HCT116 (cell line): ENCODE measurements around the gene KDM5C. TPM values are rescaled to one million over a fixed set of nuclear protein-coding genes. Genes with fewer than 3 reads are reported as not detected.

Experiments used
- ATAC-seq: fragments of 200-7000 bp; cut with Tn5 transposase; 2 replicates; pipeline ENCODE4 v1.9.1; 2020; ENCODE audit warnings: mild to moderate bottlenecking, moderate library complexity
- BruUV-seq: library from RNA; stranded (reverse); fragments of 400-500 nt; replicated peaks from 2 replicates; lab custom pipeline; 2021; lab: Mats Ljungman, UMichigan
- CTCF ChIA-PET: fragments of 300-600 bp; sonication (Branson Sonifier 250); formaldehyde crosslinking; loops from one replicate; lab custom pipeline; 2021; ENCODE audit warnings: antibody characterized with exemption; lab: Charles Lee
- POLR2A ChIA-PET: fragments of 300-600, 350-600 bp; sonication (Branson Sonifier 250); formaldehyde crosslinking; loops from one replicate; lab custom pipeline; 2021; ENCODE audit warnings: antibody characterized with exemption; lab: Charles Lee
- RAD21 ChIA-PET, 2 experiments: fragments of 300-600 bp; sonication (Branson Sonifier 250); formaldehyde crosslinking; loops; one replicate each; lab custom pipeline; 2023; ENCODE audit warnings: low total read pairs in 2 of 2; ENCODE audit not compliant: uncharacterized antibody in 2 of 2, unreplicated experiment in 2 of 2, low non-redundant PET in 1 of 2; lab: Charles Lee
- DNase-seq: peaks from one replicate; pipeline ENCODE4 v3.0.0-alpha.2; 2010; ENCODE audit warnings: low read depth, low spot score
- H2AFZ ChIP-seq: fragments of 200-600 bp; shearing (Covaris generic), sonication (generic); 2 replicates; pipeline ENCODE4 v1.6.1; 2017; ENCODE audit warnings: low read depth, mixed run types, mixed read lengths, antibody characterized with exemption, low read length; ENCODE audit not compliant: poor library complexity, severe bottlenecking
- H3K27ac ChIP-seq: 2 replicates; pipeline ENCODE4 v1.5.1; 2012; ENCODE audit warnings: low read depth, low read length
- H3K27me3 ChIP-seq: fragments of 200-600 bp; sonication (generic); 2 replicates; pipeline ENCODE4 v1.6.1; 2016; ENCODE audit warnings: mixed run types, low read length, mixed read lengths; ENCODE audit not compliant: insufficient read depth
- H3K36me3 ChIP-seq, 2 experiments: fragments of 200-500 bp in 1 of 2; fragments of 200-600 bp in 1 of 2; sonication (Bioruptor generic) in 1 of 2; sonication (generic) in 1 of 2; 2 replicates each; pipeline versions ENCODE4 v1.5.1 to v1.6.1; 2014 to 2016; ENCODE audit warnings: low read length in 2 of 2, inconsistent platforms in 1 of 2, mixed read lengths in 1 of 2, mixed run types in 1 of 2; ENCODE audit not compliant: insufficient read depth in 2 of 2, control insufficient read depth in 1 of 2
- H3K4me1 ChIP-seq, 2 experiments: fragments of 200-600 bp in 1 of 2; sonication (generic) in 1 of 2; 2 replicates each; pipeline versions ENCODE4 v1.5.1 to v1.6.1; 2012 to 2017; ENCODE audit warnings: low read length in 2 of 2, inconsistent platforms in 1 of 2, mild to moderate bottlenecking in 1 of 2, mixed read lengths in 1 of 2, mixed run types in 1 of 2, moderate library complexity in 1 of 2; ENCODE audit not compliant: insufficient read depth in 2 of 2, control insufficient read depth in 1 of 2
- H3K4me2 ChIP-seq: fragments of 200-600 bp; sonication (generic); 2 replicates; pipeline ENCODE4 v1.6.1; 2017; ENCODE audit warnings: mixed run types, low read length, mixed read lengths
- H3K4me3 ChIP-seq, 2 experiments: fragments of 200-600 bp in 1 of 2; sonication (generic) in 1 of 2; replicated peaks in 1 of 2; 2 replicates each; pipeline ENCODE4 v1.5.1; 2011 to 2016; ENCODE audit warnings: low read length in 2 of 2, control low read depth in 1 of 2, low read depth in 1 of 2, mild to moderate bottlenecking in 1 of 2, mixed read lengths in 1 of 2, mixed run types in 1 of 2
- H3K79me2 ChIP-seq: fragments of 200-600 bp; sonication (generic); 2 replicates; pipeline ENCODE4 v1.6.1; 2017; ENCODE audit warnings: mild to moderate bottlenecking, mixed run types, low read length, moderate library complexity, mixed read lengths; ENCODE audit not compliant: insufficient read depth
- H3K9ac ChIP-seq: fragments of 200-600 bp; sonication (generic); 2 replicates; pipeline ENCODE4 v1.6.1; 2016; ENCODE audit warnings: low read length, mixed read lengths
- H3K9me2 ChIP-seq: fragments of 200-600 bp; sonication (generic), shearing (Covaris generic); 2 replicates; pipeline ENCODE4 v1.6.1; 2017; ENCODE audit warnings: mixed run types, mild to moderate bottlenecking, moderate library complexity; ENCODE audit not compliant: insufficient read depth
- H3K9me3 ChIP-seq, 2 experiments: fragments of 200-500 bp in 1 of 2; fragments of 200-600 bp in 1 of 2; sonication (Bioruptor generic) in 1 of 2; sonication (generic) in 1 of 2; 2 replicates each; pipeline ENCODE4 v1.6.1; 2014 to 2017; ENCODE audit warnings: low read length in 2 of 2, mixed read lengths in 2 of 2, inconsistent platforms in 1 of 2, low read depth in 1 of 2, mild to moderate bottlenecking in 1 of 2, mixed run types in 1 of 2, moderate library complexity in 1 of 2; ENCODE audit not compliant: control insufficient read depth in 1 of 2, insufficient read depth in 1 of 2
- H4K20me1 ChIP-seq: fragments of 200-600 bp; sonication (generic), shearing (Covaris generic); 2 replicates; pipeline ENCODE4 v1.6.1; 2017; ENCODE audit warnings: mixed run types, mild to moderate bottlenecking, moderate library complexity; ENCODE audit not compliant: insufficient read depth
- EGR1 ChIP-seq: IDR thresholded peaks from 2 replicates; pipeline ENCODE4 v1.6.1; 2012; ENCODE audit warnings: low read depth
- ELF1 ChIP-seq: IDR thresholded peaks from 2 replicates; pipeline ENCODE4 v1.6.1; 2012; ENCODE audit warnings: low read depth, borderline replicate concordance
- EZH2phosphoT487 ChIP-seq: fragments of 200-600 bp; IDR thresholded peaks from 2 replicates; pipeline ENCODE4 v1.6.1; 2018; ENCODE audit warnings: antibody characterized with exemption, borderline replicate concordance
- FOSL1 ChIP-seq: IDR thresholded peaks from 2 replicates; pipeline ENCODE4 v1.6.1; 2012; ENCODE audit warnings: low read depth
- RAD21 ChIP-seq: IDR thresholded peaks from 2 replicates; pipeline ENCODE4 v1.6.1; 2012; ENCODE audit warnings: low read depth, mild to moderate bottlenecking
- SIN3A ChIP-seq: IDR thresholded peaks from 2 replicates; pipeline ENCODE4 v1.6.1; 2012; ENCODE audit warnings: low read depth
- SP1 ChIP-seq: IDR thresholded peaks from 2 replicates; pipeline ENCODE4 v1.6.1; 2012; ENCODE audit warnings: low read depth
- SRF ChIP-seq: IDR thresholded peaks from 2 replicates; pipeline ENCODE4 v1.6.1; 2012; ENCODE audit warnings: low read depth
- YY1 ChIP-seq: IDR thresholded peaks from 2 replicates; pipeline ENCODE4 v1.6.1; 2011; ENCODE audit warnings: low read length, low read depth, moderate library complexity, mild to moderate bottlenecking; ENCODE audit not compliant: insufficient replicate concordance; ENCODE audit errors: extremely low read depth
- ZFX ChIP-seq: fragments of 450-650 bp; IDR thresholded peaks from 2 replicates; pipeline ENCODE4 v1.6.1; 2017
- intact Hi-C: fragments of 100-400 bp; cut with micrococcal nuclease; formaldehyde crosslinking; loops from 2 replicates; pipeline ENCODE4 v1.10.0; 2022
- total RNA-seq: library from RNA; stranded (reverse); gene quantifications from one replicate; pipeline ENCODE4 v1.2.1, GENCODE V29; 2021; ENCODE audit not compliant: unreplicated experiment
- TF ChIP-seq, protein P1 (sequence below): IDR thresholded peaks from 2 replicates; pipeline ENCODE4 v1.6.1; 2012
- TF ChIP-seq, protein P2 (sequence below): IDR thresholded peaks from 2 replicates; pipeline ENCODE4 v1.6.1; 2012
- TF ChIP-seq, protein P3 (sequence below): IDR thresholded peaks from 2 replicates; pipeline ENCODE4 v1.6.1; 2011; ENCODE audit warnings: mild to moderate bottlenecking, low read length, moderate library complexity; ENCODE audit not compliant: insufficient replicate concordance; ENCODE audit errors: extremely low read depth
- TF ChIP-seq, protein P4 (sequence below): IDR thresholded peaks from 2 replicates; pipeline ENCODE4 v1.6.1; 2012; ENCODE audit warnings: low read depth

The KDM5C gene
- total RNA-seq, 1 experiment from 2014 or later, result 72.9 TPM

DNA sequence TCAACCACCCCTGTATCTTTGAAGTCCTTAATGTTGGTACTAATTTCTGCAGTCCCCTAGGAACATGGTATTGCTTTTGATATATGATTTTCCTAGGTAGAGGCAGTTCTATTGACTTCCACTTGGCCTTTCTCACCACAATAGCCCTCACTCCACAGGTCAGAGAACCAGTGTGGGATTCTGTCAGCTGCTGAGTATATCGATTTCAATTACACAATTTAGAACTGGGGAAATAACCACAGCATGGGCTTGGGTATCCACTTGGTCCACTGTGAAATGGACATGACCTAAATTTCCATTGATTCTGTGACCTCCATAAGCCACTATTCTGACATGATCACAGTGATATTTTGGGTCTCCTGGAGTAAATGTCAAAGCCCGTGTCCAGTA, 68.8 kb downstream of the KDM5C start:
- intact Hi-C loops, result no loop called here
- ChIA-PET CTCF (no interaction called here), RAD21 (no interaction called here), POLR2A (no interaction called here)
- H3K4me3 ChIP-seq, result no peak overlapping the region
- no peaks in the 10 kb centered on the region for H3K36me3 ChIP-seq
- ATAC-seq (no peak), DNase-seq (no peak)
- no peaks in the 10 kb centered on the region for H3K27me3 ChIP-seq
- H3K79me2 ChIP-seq, result no peaks in the 10 kb centered on the region
- TF ChIP-seq, protein P1, sequence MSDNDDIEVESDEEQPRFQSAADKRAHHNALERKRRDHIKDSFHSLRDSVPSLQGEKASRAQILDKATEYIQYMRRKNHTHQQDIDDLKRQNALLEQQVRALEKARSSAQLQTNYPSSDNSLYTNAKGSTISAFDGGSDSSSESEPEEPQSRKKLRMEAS, result no peak
- TF ChIP-seq EGR1 (no peak), ELF1 (no peak), FOSL1 (no peak), SRF (no peak)
- TF ChIP-seq, protein P2, sequence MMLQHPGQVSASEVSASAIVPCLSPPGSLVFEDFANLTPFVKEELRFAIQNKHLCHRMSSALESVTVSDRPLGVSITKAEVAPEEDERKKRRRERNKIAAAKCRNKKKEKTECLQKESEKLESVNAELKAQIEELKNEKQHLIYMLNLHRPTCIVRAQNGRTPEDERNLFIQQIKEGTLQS, result no peak
- H3K27ac ChIP-seq, result no peak overlapping the region
- no peaks in the 10 kb centered on the region for H4K20me1 ChIP-seq
- H2AFZ ChIP-seq, result no peak overlapping the region
- no peak overlapping the region for H3K9ac ChIP-seq
- no peaks in the 10 kb centered on the region for H3K4me1 ChIP-seq
- H3K4me2 ChIP-seq, result no peak overlapping the region
- no peaks in the 10 kb centered on the region for H3K9me3 ChIP-seq
- no TSS peak for BruUV-seq
- no peaks in the 10 kb centered on the region for H3K9me2 ChIP-seq

DNA sequence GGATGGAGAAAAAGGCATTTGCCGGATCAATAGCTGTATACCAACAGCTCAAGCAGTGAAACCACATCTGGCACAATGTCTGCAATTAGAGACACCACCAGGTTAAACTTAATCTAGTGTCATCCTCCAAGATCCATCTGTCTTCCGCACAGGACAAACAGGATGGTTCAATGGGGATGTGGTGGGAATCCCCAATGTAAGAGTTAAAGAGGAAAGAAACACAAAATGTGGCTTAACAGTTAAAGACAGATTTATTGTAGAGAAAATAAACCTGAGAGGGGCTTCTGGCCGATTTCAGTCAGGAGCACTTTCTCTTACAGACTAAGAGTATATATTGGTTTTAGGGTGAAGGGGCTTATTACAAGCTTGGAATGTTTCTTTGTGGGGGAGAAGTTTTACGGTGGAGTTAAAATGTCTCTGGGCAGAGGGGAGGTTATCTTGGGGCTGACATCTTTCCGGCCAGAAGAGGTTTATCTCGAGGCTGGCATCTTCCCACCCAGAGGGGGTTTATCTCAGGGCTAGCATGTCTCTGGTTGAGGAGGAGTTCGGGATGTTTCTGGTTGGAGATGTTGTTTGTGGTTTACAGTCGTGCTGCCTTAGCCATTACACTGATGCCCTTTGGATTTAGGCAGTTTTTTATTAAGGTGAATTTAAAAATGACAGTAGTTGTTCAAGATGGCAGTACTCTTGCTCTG, 69.3 kb downstream of the KDM5C start:
- Histone ChIP-seq H3K9me2 (no peaks in the 10 kb centered on the region), H3K4me2 (no peak overlapping the region), H3K9ac (no peak overlapping the region), H3K79me2 (no peaks in the 10 kb centered on the region), H3K4me1 (no peaks in the 10 kb centered on the region), H4K20me1 (no peaks in the 10 kb centered on the region), H3K27me3 (no peaks in the 10 kb centered on the region), H3K9me3 (no peaks in the 10 kb centered on the region), H2AFZ (no peak overlapping the region), H3K36me3 (no peaks in the 10 kb centered on the region), H3K4me3 (no peak overlapping the region), H3K27ac (no peak overlapping the region)
- intact Hi-C loops, result no loop called here
- ATAC-seq (no peak), DNase-seq (no peak)
- ChIA-PET CTCF (no interaction called here), RAD21 (no interaction called here), POLR2A (no interaction called here)
- BruUV-seq, result no TSS peak
- TF ChIP-seq, protein P1, result no peak
- TF ChIP-seq SIN3A, result no peak
- TF ChIP-seq, protein P3, sequence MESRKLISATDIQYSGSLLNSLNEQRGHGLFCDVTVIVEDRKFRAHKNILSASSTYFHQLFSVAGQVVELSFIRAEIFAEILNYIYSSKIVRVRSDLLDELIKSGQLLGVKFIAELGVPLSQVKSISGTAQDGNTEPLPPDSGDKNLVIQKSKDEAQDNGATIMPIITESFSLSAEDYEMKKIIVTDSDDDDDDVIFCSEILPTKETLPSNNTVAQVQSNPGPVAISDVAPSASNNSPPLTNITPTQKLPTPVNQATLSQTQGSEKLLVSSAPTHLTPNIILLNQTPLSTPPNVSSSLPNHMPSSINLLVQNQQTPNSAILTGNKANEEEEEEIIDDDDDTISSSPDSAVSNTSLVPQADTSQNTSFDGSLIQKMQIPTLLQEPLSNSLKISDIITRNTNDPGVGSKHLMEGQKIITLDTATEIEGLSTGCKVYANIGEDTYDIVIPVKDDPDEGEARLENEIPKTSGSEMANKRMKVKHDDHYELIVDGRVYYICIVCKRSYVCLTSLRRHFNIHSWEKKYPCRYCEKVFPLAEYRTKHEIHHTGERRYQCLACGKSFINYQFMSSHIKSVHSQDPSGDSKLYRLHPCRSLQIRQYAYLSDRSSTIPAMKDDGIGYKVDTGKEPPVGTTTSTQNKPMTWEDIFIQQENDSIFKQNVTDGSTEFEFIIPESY, result no peak
- TF ChIP-seq RAD21, result no peak
- TF ChIP-seq, protein P4, sequence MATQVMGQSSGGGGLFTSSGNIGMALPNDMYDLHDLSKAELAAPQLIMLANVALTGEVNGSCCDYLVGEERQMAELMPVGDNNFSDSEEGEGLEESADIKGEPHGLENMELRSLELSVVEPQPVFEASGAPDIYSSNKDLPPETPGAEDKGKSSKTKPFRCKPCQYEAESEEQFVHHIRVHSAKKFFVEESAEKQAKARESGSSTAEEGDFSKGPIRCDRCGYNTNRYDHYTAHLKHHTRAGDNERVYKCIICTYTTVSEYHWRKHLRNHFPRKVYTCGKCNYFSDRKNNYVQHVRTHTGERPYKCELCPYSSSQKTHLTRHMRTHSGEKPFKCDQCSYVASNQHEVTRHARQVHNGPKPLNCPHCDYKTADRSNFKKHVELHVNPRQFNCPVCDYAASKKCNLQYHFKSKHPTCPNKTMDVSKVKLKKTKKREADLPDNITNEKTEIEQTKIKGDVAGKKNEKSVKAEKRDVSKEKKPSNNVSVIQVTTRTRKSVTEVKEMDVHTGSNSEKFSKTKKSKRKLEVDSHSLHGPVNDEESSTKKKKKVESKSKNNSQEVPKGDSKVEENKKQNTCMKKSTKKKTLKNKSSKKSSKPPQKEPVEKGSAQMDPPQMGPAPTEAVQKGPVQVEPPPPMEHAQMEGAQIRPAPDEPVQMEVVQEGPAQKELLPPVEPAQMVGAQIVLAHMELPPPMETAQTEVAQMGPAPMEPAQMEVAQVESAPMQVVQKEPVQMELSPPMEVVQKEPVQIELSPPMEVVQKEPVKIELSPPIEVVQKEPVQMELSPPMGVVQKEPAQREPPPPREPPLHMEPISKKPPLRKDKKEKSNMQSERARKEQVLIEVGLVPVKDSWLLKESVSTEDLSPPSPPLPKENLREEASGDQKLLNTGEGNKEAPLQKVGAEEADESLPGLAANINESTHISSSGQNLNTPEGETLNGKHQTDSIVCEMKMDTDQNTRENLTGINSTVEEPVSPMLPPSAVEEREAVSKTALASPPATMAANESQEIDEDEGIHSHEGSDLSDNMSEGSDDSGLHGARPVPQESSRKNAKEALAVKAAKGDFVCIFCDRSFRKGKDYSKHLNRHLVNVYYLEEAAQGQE, result no peak
- no peak for TF ChIP-seq SP1
- TF ChIP-seq EGR1, result no peak
- no peak for TF ChIP-seq ELF1
- TF ChIP-seq ZFX, result no peak
- TF ChIP-seq EZH2phosphoT487, result no peak
- TF ChIP-seq SRF, result no peak
- TF ChIP-seq YY1, result no peak
